Gastroesophageal sphincter (tissue), 3 donors: ENCODE measurements around the gene TTLL5.

Experiments used
- CTCF ChIP-seq, 4 experiments: fragments of 200-600 bp in 2 of 4; fragments of 450-650 bp in 2 of 4; sonication (generic) in 1 of 4; IDR thresholded peaks; one replicate each; pipeline ENCODE4 v1.5.1; 2017 to 2019; ENCODE audit warnings: antibody characterized with exemption in 4 of 4, mild to moderate bottlenecking in 2 of 4, moderate library complexity in 2 of 4
- EP300 ChIP-seq: sonication (generic); formaldehyde crosslinking; IDR thresholded peaks from one replicate; pipeline ENCODE4 v1.6.1; 2017; ENCODE audit warnings: antibody characterized with exemption, mild to moderate bottlenecking
- POLR2A ChIP-seq, 2 donors: fragments of 450-650 bp; IDR thresholded peaks; one replicate each; pipeline ENCODE4 v1.6.1; 2017; ENCODE audit warnings: antibody characterized with exemption in 2 of 2, mild to moderate bottlenecking in 2 of 2, moderate library complexity in 1 of 2
- POLR2AphosphoS5 ChIP-seq: sonication (generic); formaldehyde crosslinking; IDR thresholded peaks from one replicate; pipeline ENCODE4 v1.6.1; 2017; ENCODE audit warnings: antibody characterized with exemption

- no peak for TF ChIP-seq POLR2AphosphoS5
- TF ChIP-seq CTCF (IDR thresholded peaks at IDR 0.05) = no peak
- no peak for TF ChIP-seq POLR2A (IDR thresholded peaks at IDR 0.05)
- no peak for TF ChIP-seq EP300
Observed at GRCh38 chr14:75645056-75645455, 16.0 kb upstream of the TTLL5 start.
